ENCODE measurements around the gene POU6F2.

DNA sequence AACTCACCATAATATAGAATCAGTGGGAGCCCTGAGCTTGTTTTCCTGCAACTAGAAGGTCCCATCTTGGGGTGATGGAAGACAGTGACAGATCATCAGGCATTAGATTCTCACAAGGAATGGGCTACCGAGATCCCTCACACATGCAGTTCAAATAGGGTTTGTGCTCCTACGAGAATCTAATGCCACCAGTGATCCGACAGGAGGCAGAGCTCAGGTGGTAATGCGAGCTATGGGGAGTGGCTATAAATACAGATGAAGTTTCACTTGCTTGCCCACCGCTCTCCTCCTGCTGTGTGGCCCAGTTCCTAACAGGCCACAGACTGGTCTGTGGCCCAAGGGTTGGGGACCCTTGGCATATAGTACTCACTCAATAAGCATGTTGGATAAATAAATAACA lies 93.4 kb downstream of the POU6F2 start:
- TF ChIP-seq CTCF (IDR thresholded peaks at IDR 0.05), result no peak
- TF ChIP-seq POLR2AphosphoS5 (IDR thresholded peaks at IDR 0.05), result no peak
- no peak for TF ChIP-seq EP300 (IDR thresholded peaks at IDR 0.05)
- no peak for TF ChIP-seq POLR2A (IDR thresholded peaks at IDR 0.05)

Data from suprapubic skin (tissue), 4 donors.